H9 (cell line): ENCODE data around the gene HACE1. TPM values are rescaled to one million over a fixed set of nuclear protein-coding genes. Genes with fewer than 3 reads are reported as not detected.

Experiments
- DNase-seq: peaks from one replicate; pipeline ENCODE4 v3.0.0-alpha.2; 2017
- H2AFZ ChIP-seq: one replicate; pipeline ENCODE4 v1.6.1; 2013; ENCODE audit warnings: mild to moderate bottlenecking, low read length, control low read depth, moderate library complexity
- H2AK5ac ChIP-seq: 2 replicates; pipeline ENCODE4 v1.6.1; 2013; ENCODE audit warnings: low read length, control low read depth, mixed read lengths; ENCODE audit not compliant: insufficient read length
- H2BK120ac ChIP-seq: one replicate; pipeline ENCODE4 v1.6.1; 2013; ENCODE audit warnings: low read depth, mild to moderate bottlenecking, low read length, control low read depth, inconsistent platforms; ENCODE audit not compliant: poor library complexity, severe bottlenecking
- H2BK12ac ChIP-seq: 2 replicates; pipeline ENCODE4 v1.6.1; 2013; ENCODE audit warnings: low read length, control low read depth, mixed read lengths, low read depth; ENCODE audit not compliant: insufficient read length
- H2BK15ac ChIP-seq: 2 replicates; pipeline ENCODE4 v1.6.1; 2013; ENCODE audit warnings: low read depth, low read length, control low read depth
- H2BK20ac ChIP-seq: one replicate; pipeline ENCODE4 v1.6.1; 2013; ENCODE audit warnings: low read depth, mild to moderate bottlenecking, low read length, control low read depth, inconsistent platforms; ENCODE audit not compliant: poor library complexity, severe bottlenecking
- H2BK5ac ChIP-seq: 2 replicates; pipeline ENCODE4 v1.6.1; 2013; ENCODE audit warnings: low read length, control low read depth, mixed read lengths; ENCODE audit not compliant: insufficient read length
- H3K14ac ChIP-seq: 2 replicates; pipeline ENCODE4 v1.6.1; 2013; ENCODE audit warnings: low read length, control low read depth; ENCODE audit not compliant: insufficient read depth
- H3K18ac ChIP-seq: 2 replicates; pipeline ENCODE4 v1.6.1; 2013; ENCODE audit warnings: low read depth, mild to moderate bottlenecking, mixed read lengths, low read length, control low read depth; ENCODE audit not compliant: insufficient read length
- H3K23ac ChIP-seq: 2 replicates; pipeline ENCODE4 v1.6.1; 2013; ENCODE audit warnings: low read length, control low read depth, mixed read lengths, low read depth; ENCODE audit not compliant: insufficient read length
- H3K23me2 ChIP-seq: 2 replicates; pipeline ENCODE4 v1.6.1; 2013; ENCODE audit warnings: low read depth, mild to moderate bottlenecking, mixed read lengths, low read length, control low read depth; ENCODE audit not compliant: insufficient read length, poor library complexity, severe bottlenecking
- H3K27ac ChIP-seq: 2 replicates; pipeline ENCODE4 v1.5.1; 2013; ENCODE audit warnings: low read length, control low read depth, mixed read lengths, low read depth; ENCODE audit not compliant: insufficient read length
- H3K27me3 ChIP-seq: 2 replicates; pipeline ENCODE4 v1.6.1; 2013; ENCODE audit warnings: low read length, control low read depth, inconsistent platforms; ENCODE audit not compliant: insufficient read depth
- H3K4ac ChIP-seq: 2 replicates; pipeline ENCODE4 v1.6.1; 2013; ENCODE audit warnings: low read depth, mild to moderate bottlenecking, control low read depth, inconsistent platforms, low read length, moderate library complexity
- H3K4me1 ChIP-seq: 2 replicates; pipeline ENCODE4 v1.6.1; 2013; ENCODE audit warnings: low read length, control low read depth, inconsistent platforms; ENCODE audit not compliant: insufficient read depth
- H3K4me2 ChIP-seq: 2 replicates; pipeline ENCODE4 v1.6.1; 2013; ENCODE audit warnings: low read length, control low read depth, mixed read lengths; ENCODE audit not compliant: insufficient read length, insufficient read depth
- H3K56ac ChIP-seq: 2 replicates; pipeline ENCODE4 v1.6.1; 2013; ENCODE audit warnings: low read depth, mild to moderate bottlenecking, mixed read lengths, low read length, control low read depth; ENCODE audit not compliant: insufficient read length
- H3K79me1 ChIP-seq: 2 replicates; pipeline ENCODE4 v1.6.1; 2013; ENCODE audit warnings: low read depth, mild to moderate bottlenecking, moderate library complexity, low read length, control low read depth, inconsistent platforms; ENCODE audit not compliant: insufficient read depth, poor library complexity, severe bottlenecking
- H3K79me2 ChIP-seq: 2 replicates; pipeline ENCODE4 v1.6.1; 2013; ENCODE audit warnings: low read length, control low read depth, inconsistent platforms; ENCODE audit not compliant: insufficient read depth
- H3K9ac ChIP-seq: 2 replicates; pipeline ENCODE4 v1.6.1; 2013; ENCODE audit warnings: low read length, control low read depth, mixed read lengths; ENCODE audit not compliant: insufficient read length; ENCODE audit errors: extremely low read depth
- H3K9me3 ChIP-seq: one replicate; pipeline ENCODE4 v1.6.1; 2013; ENCODE audit warnings: low read depth, low read length, inconsistent platforms; ENCODE audit not compliant: control insufficient read depth
- H3T11ph ChIP-seq: one replicate; pipeline ENCODE4 v1.6.1; 2013; ENCODE audit warnings: mild to moderate bottlenecking, low read length, control low read depth, inconsistent platforms
- H4K20me1 ChIP-seq: one replicate; pipeline ENCODE4 v1.6.1; 2013; ENCODE audit not compliant: control insufficient read depth, insufficient read length, insufficient read depth
- H4K5ac ChIP-seq: 2 replicates; pipeline ENCODE4 v1.6.1; 2013; ENCODE audit warnings: low read depth, mild to moderate bottlenecking, mixed read lengths, low read length, control low read depth; ENCODE audit not compliant: insufficient read length
- H4K8ac ChIP-seq: replicated peaks from 2 replicates; pipeline ENCODE4 v1.6.1; 2013; ENCODE audit warnings: low read length, control low read depth, mixed read lengths, low read depth; ENCODE audit not compliant: insufficient read length
- H4K91ac ChIP-seq: 2 replicates; pipeline ENCODE4 v1.6.1; 2013; ENCODE audit warnings: low read depth, mild to moderate bottlenecking, moderate library complexity, mixed read lengths, low read length, control low read depth; ENCODE audit not compliant: insufficient read length
- H3K27ac Mint-ChIP-seq, 3 experiments: 2 replicates in 2 of 3; 3 replicates in 1 of 3; pipeline ENCODE4 v1.8.0; 2020 to 2021; ENCODE audit warnings: mixed read lengths in 3 of 3, mild to moderate bottlenecking in 1 of 3, moderate library complexity in 1 of 3
- H3K27me3 Mint-ChIP-seq: 2 replicates; pipeline ENCODE4 v1.8.0; 2021; ENCODE audit warnings: low read depth, mild to moderate bottlenecking, moderate library complexity, mixed read lengths
- H3K36me3 Mint-ChIP-seq, 3 experiments: 2 replicates in 2 of 3; 3 replicates in 1 of 3; pipeline ENCODE4 v1.8.0; 2020 to 2021; ENCODE audit warnings: low read depth in 3 of 3, mixed read lengths in 3 of 3; ENCODE audit not compliant: insufficient read depth in 1 of 3
- H3K4me1 Mint-ChIP-seq, 2 experiments: 2 replicates each; pipeline ENCODE4 v1.8.0; 2020; ENCODE audit warnings: mixed read lengths in 2 of 2
- H3K4me3 Mint-ChIP-seq, 2 experiments: 2 replicates in 1 of 2; 3 replicates in 1 of 2; pipeline ENCODE4 v1.8.0; 2020 to 2021; ENCODE audit warnings: mild to moderate bottlenecking in 2 of 2, mixed read lengths in 2 of 2, moderate library complexity in 1 of 2
- H3K9me3 Mint-ChIP-seq, 2 experiments: 2 replicates in 1 of 2; 3 replicates in 1 of 2; pipeline ENCODE4 v1.8.0; 2020; ENCODE audit warnings: mild to moderate bottlenecking in 2 of 2, mixed read lengths in 2 of 2, moderate library complexity in 1 of 2
- WGBS: extraction: QIAGEN DNeasy Blood & Tissue Kit; methylation state at CpG from one replicate; pipeline ENCODE4 v1.1.7; 2013; ENCODE audit warnings: missing lambda C conversion rate, low lambda C conversion rate, mixed read lengths; ENCODE audit not compliant: insufficient read length; ENCODE audit errors: extremely low coverage; 5-methylcytosine and 5-hydroxymethylcytosine counted together
- total RNA-seq: library from RNA; stranded (reverse); gene quantifications from 2 replicates; pipeline ENCODE4 v1.2.1, GENCODE V29; 2021
- TF ChIP-seq, protein P1 (sequence below): fragments of 200-600 bp; sonication (generic); conservative IDR thresholded peaks from 3 replicates; pipeline ENCODE4 v1.8.0; 2021; ENCODE audit warnings: antibody characterized with exemption, mild to moderate bottlenecking

HACE1 gene
- total RNA-seq, 1 experiment from 2014 or later, result 18.0 TPM

DNA sequence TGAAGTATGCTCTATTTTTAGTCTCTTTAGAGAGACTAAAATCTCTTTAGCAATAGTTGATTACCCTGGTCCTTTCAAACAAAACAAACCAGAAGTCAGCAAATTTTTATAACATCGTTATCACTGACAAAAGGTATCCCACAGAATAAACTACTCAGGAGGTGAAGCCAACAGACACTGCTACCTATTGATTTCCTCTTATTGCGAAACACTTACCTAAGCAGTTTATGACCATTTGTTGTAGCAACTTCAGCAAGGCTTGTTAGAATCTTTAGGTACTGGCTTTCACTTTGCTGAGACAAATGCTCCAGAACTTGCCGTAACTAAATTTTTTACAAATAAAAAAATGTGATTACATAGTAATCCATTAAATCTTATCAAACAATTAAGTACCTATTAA, 64.4 kb downstream of the HACE1 start:
- Histone ChIP-seq H3K27ac (no peak overlapping the region), H3K23ac (no peak overlapping the region), H2BK120ac (no peak overlapping the region), H4K91ac (no peak overlapping the region), H2AK5ac (no peak overlapping the region), H4K5ac (no peak overlapping the region), H2BK20ac (no peak overlapping the region), H3K4ac (no peak overlapping the region), H3K79me2 (0 out of 2 replicates have a peak, but pooled peaks cover 2% of the 10 kb centered on the region), H3K4me1 (no peaks in the 10 kb centered on the region), H3T11ph (no peak overlapping the region), H3K9me3 (no peaks in the 10 kb centered on the region), H2BK12ac (no peak overlapping the region), H3K4me2 (no peak overlapping the region), H2BK15ac (no peak overlapping the region), H3K27me3 (no peaks in the 10 kb centered on the region), H3K56ac (no peak overlapping the region), H2AFZ (no peak overlapping the region), H2BK5ac (no peak overlapping the region), H3K14ac (no peak overlapping the region), H4K20me1 (no peaks in the 10 kb centered on the region), H3K23me2 (no peaks in the 10 kb centered on the region), H4K8ac (no peak overlapping the region), H3K9ac (no peak overlapping the region), H3K79me1 (no peaks in the 10 kb centered on the region), H3K18ac (no peak overlapping the region)
- no peak for DNase-seq
- Mint-ChIP-seq H3K36me3 (peaks cover under 1 to 15% (median 11%) of the 10 kb centered on the region in 3 experiments; a peak in 6 of 7 replicates), H3K4me3 (no peak overlapping the region), H3K27me3 (no peaks in the 10 kb centered on the region), H3K4me1 (no peaks in the 10 kb centered on the region), H3K9me3 (no peaks in the 10 kb centered on the region), H3K27ac (no peak overlapping the region)
- whole genome bisulfite sequencing, result no CpG with 5 or more reads among the region's 3 CpGs
- TF ChIP-seq, protein P1, sequence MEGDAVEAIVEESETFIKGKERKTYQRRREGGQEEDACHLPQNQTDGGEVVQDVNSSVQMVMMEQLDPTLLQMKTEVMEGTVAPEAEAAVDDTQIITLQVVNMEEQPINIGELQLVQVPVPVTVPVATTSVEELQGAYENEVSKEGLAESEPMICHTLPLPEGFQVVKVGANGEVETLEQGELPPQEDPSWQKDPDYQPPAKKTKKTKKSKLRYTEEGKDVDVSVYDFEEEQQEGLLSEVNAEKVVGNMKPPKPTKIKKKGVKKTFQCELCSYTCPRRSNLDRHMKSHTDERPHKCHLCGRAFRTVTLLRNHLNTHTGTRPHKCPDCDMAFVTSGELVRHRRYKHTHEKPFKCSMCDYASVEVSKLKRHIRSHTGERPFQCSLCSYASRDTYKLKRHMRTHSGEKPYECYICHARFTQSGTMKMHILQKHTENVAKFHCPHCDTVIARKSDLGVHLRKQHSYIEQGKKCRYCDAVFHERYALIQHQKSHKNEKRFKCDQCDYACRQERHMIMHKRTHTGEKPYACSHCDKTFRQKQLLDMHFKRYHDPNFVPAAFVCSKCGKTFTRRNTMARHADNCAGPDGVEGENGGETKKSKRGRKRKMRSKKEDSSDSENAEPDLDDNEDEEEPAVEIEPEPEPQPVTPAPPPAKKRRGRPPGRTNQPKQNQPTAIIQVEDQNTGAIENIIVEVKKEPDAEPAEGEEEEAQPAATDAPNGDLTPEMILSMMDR, result no peak
